Stomach (tissue), 4 donors: ENCODE measurements around the gene VPS18.

Experiments
- POLR2A ChIP-seq, 4 donors: fragments of 450-650 bp; IDR thresholded peaks; one replicate each; pipeline ENCODE4 v1.6.1; 2016; ENCODE audit warnings: antibody characterized with exemption in 4 of 4, control low read depth in 2 of 4, mild to moderate bottlenecking in 1 of 4, moderate library complexity in 1 of 4
- TF ChIP-seq, protein P1 (sequence below), 7 experiments: fragments of 450-650 bp in 4 of 7; fragments of 200-600 bp in 3 of 7; sonication (generic) in 3 of 7; IDR thresholded peaks; one replicate each; pipeline ENCODE4 v1.5.1; 2016 to 2019; ENCODE audit warnings: antibody characterized with exemption in 7 of 7, control low read depth in 2 of 7, mild to moderate bottlenecking in 1 of 7

DNA sequence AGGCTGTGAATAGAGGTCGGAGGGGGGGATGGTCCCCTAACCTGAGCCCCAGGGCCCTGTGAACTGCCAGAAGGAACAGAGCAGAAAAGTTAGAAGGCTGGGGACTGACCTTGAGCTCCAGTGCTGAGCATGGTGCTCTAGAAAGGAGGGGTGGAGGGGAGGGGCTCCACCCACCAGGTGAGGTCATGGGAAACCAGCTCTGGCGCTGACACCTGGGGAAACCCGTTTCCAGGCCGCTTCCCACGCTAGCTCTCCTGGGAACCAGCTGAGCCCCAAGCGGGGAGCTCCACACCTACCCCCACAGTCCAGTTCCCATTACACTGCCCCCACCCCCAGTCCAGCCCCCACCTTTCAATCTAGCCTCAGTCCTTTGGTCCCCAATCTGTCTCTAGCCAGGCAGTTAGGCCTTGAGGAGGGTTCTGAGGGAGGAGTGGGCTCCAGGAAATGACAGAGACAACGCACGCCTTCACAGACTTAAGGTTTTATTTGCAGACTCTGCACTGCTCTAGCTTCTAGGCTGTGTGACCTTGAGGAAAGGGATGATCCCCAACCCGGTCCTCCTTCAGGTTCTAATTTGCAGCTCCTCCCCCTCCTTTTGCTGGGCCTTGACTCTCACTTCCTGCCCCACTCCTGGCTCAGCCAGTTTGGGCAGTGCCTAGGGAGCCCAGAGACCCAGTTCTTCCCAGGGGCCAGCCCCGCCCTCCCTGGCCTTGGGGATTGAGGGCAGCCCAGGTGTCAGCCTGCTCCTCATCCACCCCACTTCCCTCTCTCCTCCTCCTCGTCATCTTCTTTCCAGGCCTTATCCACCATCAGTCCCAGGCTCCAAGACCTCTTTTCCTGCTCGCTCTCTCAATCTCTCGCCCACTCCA lies 22.3 kb upstream of the VPS18 start:
- TF ChIP-seq, protein P1, sequence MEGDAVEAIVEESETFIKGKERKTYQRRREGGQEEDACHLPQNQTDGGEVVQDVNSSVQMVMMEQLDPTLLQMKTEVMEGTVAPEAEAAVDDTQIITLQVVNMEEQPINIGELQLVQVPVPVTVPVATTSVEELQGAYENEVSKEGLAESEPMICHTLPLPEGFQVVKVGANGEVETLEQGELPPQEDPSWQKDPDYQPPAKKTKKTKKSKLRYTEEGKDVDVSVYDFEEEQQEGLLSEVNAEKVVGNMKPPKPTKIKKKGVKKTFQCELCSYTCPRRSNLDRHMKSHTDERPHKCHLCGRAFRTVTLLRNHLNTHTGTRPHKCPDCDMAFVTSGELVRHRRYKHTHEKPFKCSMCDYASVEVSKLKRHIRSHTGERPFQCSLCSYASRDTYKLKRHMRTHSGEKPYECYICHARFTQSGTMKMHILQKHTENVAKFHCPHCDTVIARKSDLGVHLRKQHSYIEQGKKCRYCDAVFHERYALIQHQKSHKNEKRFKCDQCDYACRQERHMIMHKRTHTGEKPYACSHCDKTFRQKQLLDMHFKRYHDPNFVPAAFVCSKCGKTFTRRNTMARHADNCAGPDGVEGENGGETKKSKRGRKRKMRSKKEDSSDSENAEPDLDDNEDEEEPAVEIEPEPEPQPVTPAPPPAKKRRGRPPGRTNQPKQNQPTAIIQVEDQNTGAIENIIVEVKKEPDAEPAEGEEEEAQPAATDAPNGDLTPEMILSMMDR (IDR thresholded peaks at IDR 0.05) = no peak
- TF ChIP-seq POLR2A (IDR thresholded peaks at IDR 0.05) = no peak
